Head of caudate nucleus (tissue), 42 donors: ENCODE data around the gene COA4.

Experiments used
- DNase-seq, 42 donors: peaks; one replicate each; pipeline versions ENCODE4 v3.0.0 to v3.0.0-alpha.2; 2020 to 2021; ENCODE audit warnings: mixed read lengths in 7 of 42
- intact Hi-C: fragments of 100-400 bp; cut with DNase I; formaldehyde crosslinking; loops from one replicate; pipeline ENCODE4 v1.15.0; 2022

The COA4 gene

GRCh38 chr11:73869332-73869949, 7.2 kb downstream of the COA4 start:
- no peak for DNase-seq

DNA sequence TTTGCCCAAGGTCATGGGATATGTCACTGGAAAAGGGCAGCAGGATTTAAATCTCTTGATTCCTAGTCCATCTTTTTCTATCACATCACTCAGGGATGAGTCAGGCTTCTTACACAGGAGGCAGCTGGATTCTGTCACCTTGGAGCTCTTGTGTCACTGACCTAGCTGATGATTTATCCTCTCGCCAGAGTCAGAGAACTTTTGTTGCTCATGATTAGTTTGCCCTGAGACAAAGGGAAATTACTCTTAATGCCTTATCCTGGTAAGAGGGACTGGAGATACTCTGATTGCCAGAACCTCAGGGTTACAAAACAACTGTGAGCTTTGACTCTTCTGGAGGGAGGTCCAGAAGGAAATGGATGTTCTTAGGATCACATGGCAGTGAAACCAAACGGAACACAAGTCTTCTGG, 10.1 kb downstream of the COA4 start:
- intact Hi-C loops = no loop called here
- DNase-seq = no peak

More at GRCh38 chr11:73869332-73869949, 7.2 kb downstream of the COA4 start:
- intact Hi-C loops = no loop called here

DNA sequence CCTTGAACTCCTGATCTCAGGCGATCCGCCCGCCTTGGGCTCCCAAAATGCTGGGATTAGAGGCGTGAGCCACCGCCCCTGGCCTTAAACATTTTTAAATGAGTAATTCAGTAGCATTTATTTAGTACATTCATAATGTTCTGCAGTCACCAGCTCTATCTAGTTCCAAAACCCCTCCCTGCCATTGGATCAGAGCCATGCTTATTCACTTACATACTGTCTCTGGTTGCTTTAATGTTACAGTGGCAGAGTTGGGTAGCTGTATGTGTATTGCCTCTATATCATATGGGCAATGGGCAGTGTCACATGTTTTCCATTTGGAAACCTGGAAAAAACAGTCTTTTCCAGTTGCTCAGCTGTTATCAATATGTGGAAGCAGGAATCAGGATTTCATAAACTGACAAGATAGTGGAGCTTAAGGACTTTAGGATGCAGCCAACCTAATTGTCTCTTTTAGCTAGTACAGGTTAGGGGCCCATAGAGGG, 10.5 kb downstream of the COA4 start:
- no peak for DNase-seq
- intact Hi-C loops = no loop called here

GRCh38 chr11:73862986-73863385, 13.7 kb downstream of the COA4 start:
- intact Hi-C loops = no loop called here
- DNase-seq = no peak

GRCh38 chr11:73860202-73860601, 16.4 kb downstream of the COA4 start:
- DNase-seq = no peak
- intact Hi-C loops = no loop called here

DNA sequence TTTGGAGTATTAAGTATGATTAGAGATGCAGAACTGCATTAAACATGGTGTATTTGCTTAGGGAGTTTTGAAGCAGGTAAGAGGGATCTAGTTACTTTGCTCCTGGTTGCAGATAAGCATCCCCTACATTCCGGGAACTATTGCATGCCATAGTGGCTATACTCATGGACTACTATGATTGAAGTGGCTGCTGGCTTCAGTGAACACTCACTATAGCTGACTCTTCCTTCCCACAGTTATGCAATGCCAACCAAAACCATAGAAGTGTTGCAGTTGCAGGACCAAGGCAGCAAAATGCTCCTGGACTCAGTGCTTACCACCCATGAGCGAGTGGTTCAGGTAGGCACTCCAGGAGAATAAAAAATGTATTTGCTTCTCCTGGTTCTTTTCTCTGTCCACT, 17.0 kb downstream of the COA4 start:
- intact Hi-C loops = no loop called here
- no peak for DNase-seq

- peak in 34 of 42 donors; percentile 4 to 76 (median 39) for DNase-seq
- intact Hi-C loops = no loop called here
Observed at GRCh38 chr11:73856031-73856567, 20.5 kb downstream of the COA4 start.

GRCh38 chr11:73854680-73855079, 22.0 kb downstream of the COA4 start:
- no peak for DNase-seq
- intact Hi-C loops = no loop called here

GRCh38 chr11:73852049-73852448, 24.6 kb downstream of the COA4 start:
- DNase-seq = no peak
- intact Hi-C loops = no loop called here

DNA sequence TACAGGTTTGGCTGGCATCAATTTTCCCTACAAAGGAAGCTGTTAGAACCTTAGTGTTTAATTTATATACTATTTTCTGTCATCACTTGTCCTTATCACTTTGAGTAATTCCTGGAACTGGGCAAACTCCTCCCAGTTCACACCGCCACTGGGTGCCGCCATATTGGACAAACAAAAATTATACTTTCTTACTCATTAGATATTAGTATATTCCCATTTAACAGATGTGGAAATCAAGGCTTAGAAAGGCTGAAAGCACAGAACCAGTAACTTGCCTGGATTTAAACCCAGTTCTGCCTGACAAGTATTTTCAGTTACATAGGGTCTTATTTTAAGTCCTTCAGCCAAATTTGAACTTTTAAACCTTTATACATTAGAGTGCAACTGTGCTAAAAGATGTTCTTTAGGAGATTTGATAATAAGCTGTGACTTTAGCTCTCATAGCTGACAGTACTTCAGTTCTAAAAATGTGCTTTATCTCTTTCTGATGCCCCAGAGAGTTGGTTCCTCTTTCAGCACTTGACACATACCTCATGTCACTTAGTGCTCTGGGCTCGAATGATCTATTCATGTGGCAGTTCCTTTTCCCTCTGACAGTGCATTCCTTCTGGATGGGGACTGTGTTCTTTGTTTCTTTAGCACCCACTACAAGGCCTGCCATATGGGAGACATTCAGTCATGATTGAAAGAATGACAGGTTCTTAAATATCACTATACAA, 25.4 kb downstream of the COA4 start:
- no peak for DNase-seq
- intact Hi-C loops = no loop called here

GRCh38 chr11:73839123-73839457, 37.6 kb downstream of the COA4 start:
- no peak for DNase-seq

DNA sequence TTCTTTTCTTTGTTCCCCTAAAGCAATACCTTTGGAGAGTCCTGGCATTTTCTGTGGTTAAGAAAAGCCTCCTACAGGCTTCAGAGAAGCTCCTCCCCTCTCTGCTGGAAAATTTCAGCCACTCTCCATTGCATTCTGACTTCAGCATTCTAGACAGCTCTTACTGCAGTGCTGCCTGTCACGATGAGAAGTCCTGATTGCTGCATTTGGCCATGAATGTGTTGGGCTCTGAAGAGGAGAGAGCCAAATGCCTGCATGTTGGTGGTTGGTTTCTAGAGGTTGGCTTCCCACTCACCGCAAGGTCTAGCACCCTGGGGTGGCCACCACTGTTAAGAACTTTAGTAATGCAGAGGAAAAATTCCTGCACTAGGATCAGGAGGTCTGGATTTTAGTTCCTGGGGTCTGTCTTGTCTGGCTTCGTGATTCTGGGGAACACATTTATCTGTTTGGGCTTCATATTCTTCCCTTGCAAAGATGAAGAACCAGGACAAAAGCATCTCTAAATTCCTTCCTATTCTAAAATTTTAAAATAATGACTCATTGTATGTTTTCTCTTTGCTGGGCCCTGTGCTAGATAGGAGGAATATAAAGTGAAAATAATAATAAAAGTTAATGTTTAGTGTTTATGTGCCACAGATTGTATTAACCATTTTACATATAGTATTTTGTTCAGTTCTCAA, 38.1 kb downstream of the COA4 start:
- intact Hi-C loops = no loop called here
- DNase-seq = no peak

More at GRCh38 chr11:73839123-73839457, 37.6 kb downstream of the COA4 start:
- intact Hi-C loops = no loop called here

DNA sequence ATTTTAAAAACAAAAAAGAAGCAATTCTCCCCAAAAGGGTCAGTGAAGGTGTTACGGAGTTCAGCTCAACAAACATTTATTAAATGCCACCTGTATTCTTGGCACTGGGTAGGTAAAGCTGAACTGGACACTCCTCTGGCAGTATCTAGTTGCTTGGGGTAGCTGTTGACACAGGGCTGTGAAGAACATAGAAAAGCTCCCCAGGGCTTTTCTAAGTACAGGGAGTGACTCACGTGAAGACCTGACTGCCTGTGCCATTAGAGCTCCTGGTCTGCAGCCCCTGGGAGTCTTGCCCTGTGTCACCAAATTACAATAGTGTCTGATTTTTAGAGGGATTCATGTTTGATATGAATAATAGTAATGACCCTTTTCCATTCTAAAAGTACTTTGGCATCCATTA, 43.6 kb downstream of the COA4 start:
- intact Hi-C loops = no loop called here
- DNase-seq = no peak

DNA sequence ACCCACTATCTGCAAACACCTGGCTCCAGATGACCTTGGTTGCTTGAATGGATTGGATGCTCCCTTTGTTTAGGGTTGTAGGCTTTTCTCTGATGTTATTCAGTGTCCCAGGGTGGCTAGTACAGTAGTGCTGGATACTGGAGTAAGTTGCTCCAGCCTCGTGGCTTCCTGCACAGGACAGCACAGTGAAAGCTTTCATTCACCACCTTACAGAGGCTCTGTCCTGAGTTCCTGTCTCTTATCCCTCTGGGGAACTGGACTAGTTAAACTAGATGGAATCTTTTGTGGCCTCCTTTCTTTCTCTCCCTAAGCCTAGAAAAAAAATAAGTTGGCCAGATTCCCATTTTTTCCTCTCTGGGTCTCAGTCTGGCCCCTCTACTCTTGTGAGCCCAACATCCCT, 46.4 kb downstream of the COA4 start:
- no peak for DNase-seq
- intact Hi-C loops = no loop called here
